Activated CD8-positive, alpha-beta memory T cell treated with anti-CD3 and anti-CD28 coated beads, Interleukin-2, amount 10 ng/mL, durations not matched to agents 7 days and 5 days (primary cell): ENCODE measurements around the gene MYO1F. TPM values are rescaled to one million over a fixed set of nuclear protein-coding genes. Genes with fewer than 3 reads are reported as not detected.

Experiments used
- ATAC-seq: fragments of 150-1000 bp; cut with Tn5 transposase; one replicate; pipeline ENCODE4 v1.10.0; 2021; ENCODE audit warnings: moderate library complexity
- CTCF ChIA-PET: fragments of 350-600 bp; sonication (Branson Sonifier 250); formaldehyde crosslinking; loops from one replicate; lab custom pipeline; 2021; ENCODE audit warnings: antibody characterized with exemption; lab: Charles Lee
- DNase-seq: peaks from one replicate; pipeline ENCODE4 v3.0.0-alpha.2; 2020
- H3K27ac Mint-ChIP-seq: one replicate; pipeline ENCODE4 v1.8.0; 2021; ENCODE audit warnings: mild to moderate bottlenecking, mixed read lengths
- H3K27me3 Mint-ChIP-seq: one replicate; pipeline ENCODE4 v1.8.0; 2021; ENCODE audit warnings: mixed read lengths
- H3K36me3 Mint-ChIP-seq: one replicate; pipeline ENCODE4 v1.8.0; 2021; ENCODE audit warnings: mild to moderate bottlenecking, mixed read lengths
- H3K4me1 Mint-ChIP-seq: one replicate; pipeline ENCODE4 v1.8.0; 2021; ENCODE audit warnings: mixed read lengths
- H3K4me3 Mint-ChIP-seq: one replicate; pipeline ENCODE4 v1.8.0; 2021; ENCODE audit warnings: mild to moderate bottlenecking, moderate library complexity, mixed read lengths
- H3K9me3 Mint-ChIP-seq: one replicate; pipeline ENCODE4 v1.8.0; 2022; ENCODE audit warnings: low read depth, mixed read lengths
- total RNA-seq, 2 experiments: library from RNA; stranded (reverse); gene quantifications; one replicate each; pipeline ENCODE4 v1.2.3, GENCODE V29; 2021

The MYO1F gene
- total RNA-seq, 2 experiments from 2014 or later, result 250 to 441 TPM

- H3K27ac Mint-ChIP-seq, result peak overlapping the region; percentile 49
- no peaks in the 10 kb centered on the region for H3K27me3 Mint-ChIP-seq
- peaks cover 34% of the 10 kb centered on the region for H3K36me3 Mint-ChIP-seq
- peaks cover 46% of the 10 kb centered on the region for H3K4me1 Mint-ChIP-seq
- CTCF ChIA-PET, result interaction anchor here (0.9 kb wide), 1 partner anchor 13 kb away, joined by 3 read pairs; the partner anchor contains the start of gene PRAM1
- ATAC-seq (no peak), DNase-seq (no peak)
- H3K4me3 Mint-ChIP-seq, result no peak overlapping the region
- H3K9me3 Mint-ChIP-seq, result no peaks in the 10 kb centered on the region
Observed at GRCh38 chr19:8489561-8490394, 87.5 kb downstream of the MYO1F start.

DNA sequence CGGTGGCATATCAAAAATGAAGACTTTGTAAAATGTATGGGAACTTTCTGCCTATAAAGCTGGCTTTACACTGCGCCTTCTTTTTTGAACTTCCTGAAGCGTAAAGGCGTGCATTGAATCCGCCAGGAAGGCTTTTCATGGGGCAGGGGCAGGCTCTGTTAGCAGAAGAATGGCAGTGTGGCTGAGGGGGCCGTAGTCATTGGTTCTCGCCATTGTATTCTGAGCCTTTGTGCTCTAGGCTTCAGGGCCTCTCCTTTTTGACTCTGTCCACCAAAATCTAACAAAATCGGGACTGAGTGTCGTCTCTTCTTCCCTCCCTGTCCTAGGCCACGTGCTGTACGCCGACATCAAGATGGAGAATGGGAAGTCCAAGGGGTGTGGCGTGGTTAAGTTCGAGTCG lies 88.9 kb downstream of the MYO1F start:
- Mint-ChIP-seq H3K4me1 (peaks cover 40% of the 10 kb centered on the region), H3K9me3 (no peaks in the 10 kb centered on the region), H3K36me3 (peaks cover 34% of the 10 kb centered on the region), H3K27ac (peak overlapping the region; percentile 82), H3K27me3 (no peaks in the 10 kb centered on the region), H3K4me3 (no peak overlapping the region)
- ATAC-seq (no peak), DNase-seq (no peak)
- CTCF ChIA-PET, result interaction anchor here (0.9 to 3.3 kb wide), 6 partner anchors 15 to 92 kb away, joined by 3 to 46 read pairs (median 5); partner anchors contain the start of genes HNRNPM, MARCHF2, MYO1F and PRAM1

GRCh38 chr19:8487137-8487851 lies 89.9 kb downstream of the MYO1F start:
- H3K27ac Mint-ChIP-seq, result peak overlapping the region; percentile 82
- peak; percentile 78 for ATAC-seq
- H3K27me3 Mint-ChIP-seq, result no peaks in the 10 kb centered on the region
- H3K9me3 Mint-ChIP-seq, result no peaks in the 10 kb centered on the region
- H3K36me3 Mint-ChIP-seq, result peaks cover 43% of the 10 kb centered on the region
- peak; percentile 78 for DNase-seq
- H3K4me1 Mint-ChIP-seq, result peaks cover 39% of the 10 kb centered on the region
- CTCF ChIA-PET, result interaction anchor here (0.6 to 3.3 kb wide), 19 partner anchors 9 to 143 kb away, joined by 3 to 46 read pairs (median 4); partner anchors contain the start of genes HNRNPM, MARCHF2, MYO1F and ZNF414
- H3K4me3 Mint-ChIP-seq, result no peak overlapping the region

GRCh38 chr19:8486661-8487136 lies 90.5 kb downstream of the MYO1F start:
- H3K9me3 Mint-ChIP-seq, result no peaks in the 10 kb centered on the region
- H3K4me3 Mint-ChIP-seq, result no peak overlapping the region
- CTCF ChIA-PET, result interaction anchor here (0.6 to 3.3 kb wide), 14 partner anchors 8 to 142 kb away, joined by 3 to 46 read pairs (median 6); partner anchors contain the start of genes MARCHF2, MYO1F and ZNF414
- H3K27me3 Mint-ChIP-seq, result no peaks in the 10 kb centered on the region
- H3K4me1 Mint-ChIP-seq, result peaks cover 40% of the 10 kb centered on the region
- ATAC-seq (no peak), DNase-seq (no peak)
- H3K27ac Mint-ChIP-seq, result peak overlapping the region; percentile 82
- peaks cover 47% of the 10 kb centered on the region for H3K36me3 Mint-ChIP-seq

DNA sequence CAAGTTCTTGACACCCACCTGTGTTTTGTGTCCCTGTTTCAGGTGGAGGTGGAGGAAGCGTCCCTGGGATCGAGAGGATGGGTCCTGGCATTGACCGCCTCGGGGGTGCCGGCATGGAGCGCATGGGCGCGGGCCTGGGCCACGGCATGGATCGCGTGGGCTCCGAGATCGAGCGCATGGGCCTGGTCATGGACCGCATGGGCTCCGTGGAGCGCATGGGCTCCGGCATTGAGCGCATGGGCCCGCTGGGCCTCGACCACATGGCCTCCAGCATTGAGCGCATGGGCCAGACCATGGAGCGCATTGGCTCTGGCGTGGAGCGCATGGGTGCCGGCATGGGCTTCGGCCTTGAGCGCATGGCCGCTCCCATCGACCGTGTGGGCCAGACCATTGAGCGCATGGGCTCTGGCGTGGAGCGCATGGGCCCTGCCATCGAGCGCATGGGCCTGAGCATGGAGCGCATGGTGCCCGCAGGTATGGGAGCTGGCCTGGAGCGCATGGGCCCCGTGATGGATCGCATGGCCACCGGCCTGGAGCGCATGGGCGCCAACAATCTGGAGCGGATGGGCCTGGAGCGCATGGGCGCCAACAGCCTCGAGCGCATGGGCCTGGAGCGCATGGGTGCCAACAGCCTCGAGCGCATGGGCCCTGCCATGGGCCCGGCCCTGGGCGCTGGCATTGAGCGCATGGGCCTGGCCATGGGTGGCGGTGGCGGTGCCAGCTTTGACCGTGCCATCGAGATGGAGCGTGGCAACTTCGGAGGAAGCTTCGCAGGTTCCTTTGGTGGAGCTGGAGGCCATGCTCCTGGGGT lies 91.5 kb downstream of the MYO1F start:
- H3K4me1 Mint-ChIP-seq, result peaks cover 48% of the 10 kb centered on the region
- ATAC-seq, result no peak
- DNase-seq, result no peak
- no peak overlapping the region for H3K4me3 Mint-ChIP-seq
- no peaks in the 10 kb centered on the region for H3K27me3 Mint-ChIP-seq
- H3K9me3 Mint-ChIP-seq, result no peaks in the 10 kb centered on the region
- peak overlapping the region; percentile 82 for H3K27ac Mint-ChIP-seq
- CTCF ChIA-PET, result interaction anchor here (2.1 to 3.3 kb wide), 3 partner anchors 7 to 94 kb away, joined by 7 to 46 read pairs (median 20); partner anchors contain the start of gene MYO1F
- peaks cover 56% of the 10 kb centered on the region for H3K36me3 Mint-ChIP-seq

DNA sequence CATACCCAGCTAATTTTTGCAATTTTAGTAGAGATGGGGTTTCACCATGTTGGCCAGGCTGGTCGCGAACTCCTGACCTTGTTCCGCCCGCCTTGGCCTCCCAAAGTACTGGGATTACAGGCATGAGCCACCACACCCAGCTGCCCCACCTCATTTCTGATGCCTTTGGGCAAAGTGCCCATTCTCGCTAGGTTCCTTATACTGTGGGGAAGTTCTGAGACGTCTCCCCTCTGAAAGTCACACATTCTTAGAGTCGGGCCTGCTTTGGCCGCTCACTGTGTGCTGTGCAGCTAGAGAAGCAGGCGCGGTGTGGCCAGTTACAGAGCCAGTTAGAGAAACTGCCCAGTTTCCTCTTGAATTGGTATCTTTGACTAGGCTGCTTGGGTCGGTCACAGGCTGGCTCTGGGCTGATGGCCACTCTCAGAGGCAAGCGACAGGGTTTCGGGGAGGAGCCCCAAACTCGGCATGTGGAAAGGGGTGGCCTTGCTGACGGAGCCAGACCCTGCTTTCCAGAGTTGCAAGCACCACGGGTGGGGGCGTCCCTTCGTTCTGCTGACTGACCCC lies 92.8 kb downstream of the MYO1F start:
- Mint-ChIP-seq H3K4me3 (no peak overlapping the region), H3K36me3 (peaks cover 59% of the 10 kb centered on the region), H3K27ac (peak overlapping the region; percentile 5), H3K9me3 (no peaks in the 10 kb centered on the region), H3K27me3 (no peaks in the 10 kb centered on the region), H3K4me1 (peaks cover 55% of the 10 kb centered on the region)
- CTCF ChIA-PET, result interaction anchor here (1.0 kb wide), 1 partner anchor 14 kb away, joined by 3 read pairs; no protein-coding TSS in a partner anchor
- no peak for DNase-seq
- ATAC-seq, result no peak

DNA sequence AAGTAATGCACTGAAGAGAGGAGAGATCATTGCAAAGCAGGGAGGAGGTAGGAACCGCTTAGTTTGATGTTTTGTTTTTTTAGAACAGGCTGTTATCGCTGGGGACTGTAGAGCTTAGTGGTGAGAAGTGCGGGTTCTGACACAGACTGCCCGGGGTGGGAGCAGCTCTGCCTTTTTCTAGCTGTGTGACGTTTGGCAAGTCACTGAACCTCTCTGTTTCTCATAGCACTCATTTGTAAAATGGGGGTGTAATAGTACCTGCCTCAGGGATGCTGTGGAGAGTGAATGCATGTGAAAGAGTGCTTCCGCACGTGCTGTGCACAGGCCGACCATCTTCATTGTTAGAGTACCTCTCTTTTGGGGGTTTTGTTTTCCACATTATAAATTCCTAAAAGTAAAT lies 94.1 kb downstream of the MYO1F start:
- H3K36me3 Mint-ChIP-seq, result peaks cover 58% of the 10 kb centered on the region
- CTCF ChIA-PET, result interaction anchor here (1.6 kb wide), 1 partner anchor 98 kb away, joined by 6 read pairs; no protein-coding TSS in a partner anchor
- no peak overlapping the region for H3K4me3 Mint-ChIP-seq
- no peaks in the 10 kb centered on the region for H3K27me3 Mint-ChIP-seq
- H3K27ac Mint-ChIP-seq, result no peak overlapping the region
- no peaks in the 10 kb centered on the region for H3K9me3 Mint-ChIP-seq
- ATAC-seq, result no peak
- no peak for DNase-seq
- H3K4me1 Mint-ChIP-seq, result peaks cover 59% of the 10 kb centered on the region

GRCh38 chr19:8482696-8483095 lies 94.5 kb downstream of the MYO1F start:
- H3K27me3 Mint-ChIP-seq, result no peaks in the 10 kb centered on the region
- no peaks in the 10 kb centered on the region for H3K9me3 Mint-ChIP-seq
- H3K36me3 Mint-ChIP-seq, result peaks cover 58% of the 10 kb centered on the region
- no peak for ATAC-seq
- peaks cover 59% of the 10 kb centered on the region for H3K4me1 Mint-ChIP-seq
- DNase-seq, result no peak
- CTCF ChIA-PET, result interaction anchor here (0.7 to 1.6 kb wide), 3 partner anchors 11 to 98 kb away, joined by 3 to 6 read pairs (median 3); no protein-coding TSS in a partner anchor
- H3K4me3 Mint-ChIP-seq, result no peak overlapping the region
- H3K27ac Mint-ChIP-seq, result no peak overlapping the region

DNA sequence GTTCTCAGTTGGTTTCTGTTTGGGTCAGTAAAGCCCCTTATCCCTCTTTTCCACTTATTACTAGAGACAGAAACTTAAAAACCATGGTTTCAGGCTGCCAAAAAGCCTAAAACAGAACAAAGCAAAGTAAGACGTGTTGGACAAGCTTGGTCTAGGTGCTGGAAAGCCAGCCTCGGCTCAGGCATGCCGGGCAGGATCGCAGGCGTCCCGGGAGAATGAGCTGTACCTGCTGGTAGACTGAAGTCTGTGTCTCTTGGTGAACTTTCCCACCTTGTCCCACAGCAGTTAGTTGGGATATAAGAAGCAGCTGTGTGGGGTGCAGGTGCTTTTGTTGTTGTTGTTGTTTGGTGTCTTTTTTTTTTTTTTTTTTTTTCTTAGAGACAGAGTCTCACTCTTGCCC lies 95.6 kb downstream of the MYO1F start:
- peaks cover 55% of the 10 kb centered on the region for H3K36me3 Mint-ChIP-seq
- H3K27ac Mint-ChIP-seq, result peak overlapping the region; percentile 70
- H3K9me3 Mint-ChIP-seq, result no peaks in the 10 kb centered on the region
- H3K4me3 Mint-ChIP-seq, result no peak overlapping the region
- DNase-seq, result no peak
- ATAC-seq, result no peak
- H3K27me3 Mint-ChIP-seq, result no peaks in the 10 kb centered on the region
- peaks cover 58% of the 10 kb centered on the region for H3K4me1 Mint-ChIP-seq
- CTCF ChIA-PET, result interaction anchor here (0.6 to 1.6 kb wide), 5 partner anchors 13 to 105 kb away, joined by 3 to 6 read pairs (median 3); no protein-coding TSS in a partner anchor

DNA sequence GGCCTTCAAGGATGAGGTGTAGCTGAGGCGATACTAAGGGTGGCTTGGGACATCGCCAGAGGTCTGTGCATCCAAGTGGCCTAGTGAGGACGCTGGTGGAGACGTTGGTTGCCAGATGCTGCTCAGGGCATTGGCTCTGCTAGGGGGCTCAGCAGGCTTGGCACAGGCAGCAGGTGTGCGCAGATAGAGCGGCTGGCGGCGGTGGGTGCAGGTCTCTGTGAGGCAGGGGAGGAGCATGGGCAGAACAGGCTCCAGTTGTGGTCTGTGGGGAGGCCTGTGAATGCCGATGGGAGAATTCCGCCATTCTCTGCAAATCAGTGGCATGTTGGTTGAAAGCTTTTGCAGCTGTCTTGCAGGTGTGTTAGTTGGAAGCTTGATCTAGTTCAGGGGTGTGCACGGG lies 96.0 kb downstream of the MYO1F start:
- H3K36me3 Mint-ChIP-seq, result peaks cover 55% of the 10 kb centered on the region
- DNase-seq (no peak), ATAC-seq (no peak)
- no peaks in the 10 kb centered on the region for H3K9me3 Mint-ChIP-seq
- CTCF ChIA-PET, result interaction anchor here (1.0 kb wide), 1 partner anchor 106 kb away, joined by 3 read pairs; no protein-coding TSS in a partner anchor
- no peak overlapping the region for H3K4me3 Mint-ChIP-seq
- H3K27ac Mint-ChIP-seq, result peak overlapping the region; percentile 70
- H3K27me3 Mint-ChIP-seq, result no peaks in the 10 kb centered on the region
- peaks cover 57% of the 10 kb centered on the region for H3K4me1 Mint-ChIP-seq

GRCh38 chr19:8478598-8478997 lies 98.6 kb downstream of the MYO1F start:
- CTCF ChIA-PET, result interaction anchor here (0.9 to 3.4 kb wide), 4 partner anchors 8 to 125 kb away, joined by 3 to 16 read pairs (median 5); partner anchors contain the start of gene MYO1F
- DNase-seq (no peak), ATAC-seq (no peak)
- Mint-ChIP-seq H3K4me1 (peaks cover 59% of the 10 kb centered on the region), H3K27me3 (no peaks in the 10 kb centered on the region), H3K4me3 (no peak overlapping the region), H3K9me3 (no peaks in the 10 kb centered on the region), H3K36me3 (peaks cover 68% of the 10 kb centered on the region), H3K27ac (peak overlapping the region; percentile 54)

GRCh38 chr19:8477889-8478288 lies 99.4 kb downstream of the MYO1F start:
- CTCF ChIA-PET, result interaction anchor here (2.2 to 3.4 kb wide), 2 partner anchors 9 to 100 kb away, joined by 7 to 16 read pairs; partner anchors contain the start of gene MYO1F
- H3K27me3 Mint-ChIP-seq, result no peaks in the 10 kb centered on the region
- no peaks in the 10 kb centered on the region for H3K9me3 Mint-ChIP-seq
- DNase-seq (no peak), ATAC-seq (no peak)
- peak overlapping the region; percentile 54 for H3K27ac Mint-ChIP-seq
- H3K4me3 Mint-ChIP-seq, result no peak overlapping the region
- peaks cover 68% of the 10 kb centered on the region for H3K36me3 Mint-ChIP-seq
- peaks cover 65% of the 10 kb centered on the region for H3K4me1 Mint-ChIP-seq
